ENCODE data around the gene ERFE.

- TF ChIP-seq LEF1 (IDR thresholded peaks at IDR 0.05; ENCODE audit: borderline replicate concordance) (no peak), ARNT (IDR thresholded peaks at IDR 0.05) (no peak), SUZ12 (IDR thresholded peaks at IDR 0.05) (no peak), FOXM1 (IDR thresholded peaks at IDR 0.05; ENCODE audit: borderline replicate concordance) (no peak), FOXA1 (IDR thresholded peaks at IDR 0.05) (no peak), FOXK2 (IDR thresholded peaks at IDR 0.05) (no peak), TARDBP (IDR thresholded peaks at IDR 0.05) (no peak)
Measured at GRCh38 chr2:238154570-238154969, 4.2 kb upstream of the ERFE start.

Measured in HEK293T (cell line).